ENCODE results near the gene THAP4. TPM values are rescaled to one million over a fixed set of nuclear protein-coding genes. Genes with fewer than 3 reads are reported as not detected.

THAP4 gene
- total RNA-seq, 1 donor from 2014 or later: 68.8 TPM

DNA sequence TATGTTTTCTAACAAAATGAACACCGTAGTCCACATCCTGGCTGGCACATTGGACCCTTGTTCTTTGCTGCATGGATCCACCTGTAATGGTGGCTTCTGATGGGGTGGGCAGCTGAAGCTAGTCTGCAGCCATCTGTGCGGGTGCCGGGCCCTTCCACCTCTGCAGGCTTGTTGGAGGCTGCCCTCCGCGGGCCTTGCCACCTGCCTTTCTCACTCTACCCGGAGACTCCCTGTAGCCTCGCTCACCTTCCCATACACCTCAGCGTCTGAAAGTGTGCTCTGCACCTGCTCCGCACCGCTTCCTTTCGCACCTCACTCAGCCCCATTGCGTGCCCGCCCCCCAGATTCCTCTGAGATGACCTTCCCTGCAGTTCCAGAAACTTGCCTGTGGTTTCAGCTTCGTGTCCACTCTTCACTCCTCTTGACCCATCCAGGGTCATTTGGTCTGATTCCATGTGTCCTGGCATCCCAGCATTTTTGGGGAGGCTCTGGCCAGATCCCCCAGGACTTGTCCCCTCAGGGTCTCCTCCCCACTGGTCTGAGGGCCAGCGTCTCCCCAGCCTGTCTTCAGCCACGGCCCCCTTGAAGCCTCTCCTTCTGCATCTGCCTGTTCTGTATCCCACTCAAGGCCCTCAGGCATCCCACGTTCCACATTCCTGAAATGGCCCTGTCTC, 18.7 kb upstream of the THAP4 start:
- no peaks in the 10 kb centered on the region for H3K27me3 ChIP-seq (ENCODE audit: low read depth)
- peaks cover 14% of the 10 kb centered on the region for H3K4me1 ChIP-seq
- peak overlapping the region; percentile 46 for H3K27ac ChIP-seq (replicated peaks)
- H3K4me3 ChIP-seq: no peak overlapping the region
- DNase-seq: no peak
- intact Hi-C loops (cut with micrococcal nuclease): no loop called here
- H3K9me3 ChIP-seq (replicated peaks): no peaks in the 10 kb centered on the region
- peaks cover 88% of the 10 kb centered on the region for H3K36me3 ChIP-seq
- no peak for TF ChIP-seq CTCF (IDR thresholded peaks at IDR 0.05; ENCODE audit: borderline replicate concordance)

GRCh38 chr2:241654551-241654950, 17.6 kb upstream of the THAP4 start:
- Histone ChIP-seq H3K9me3 (replicated peaks) (no peaks in the 10 kb centered on the region), H3K4me3 (no peak overlapping the region), H3K36me3 (peaks cover 77% of the 10 kb centered on the region), H3K27me3 (ENCODE audit: low read depth) (no peaks in the 10 kb centered on the region), H3K27ac (replicated peaks) (no peak overlapping the region), H3K4me1 (peaks cover 24% of the 10 kb centered on the region)
- no peak for DNase-seq
- no peak for TF ChIP-seq CTCF (IDR thresholded peaks at IDR 0.05; ENCODE audit: borderline replicate concordance)
- intact Hi-C loops (cut with micrococcal nuclease): no loop called here

- no peaks in the 10 kb centered on the region for H3K27me3 ChIP-seq (ENCODE audit: low read depth)
- intact Hi-C loops (cut with micrococcal nuclease): no loop called here
- peaks cover 34% of the 10 kb centered on the region for H3K4me1 ChIP-seq
- DNase-seq: no peak
- H3K27ac ChIP-seq (replicated peaks): no peak overlapping the region
- H3K36me3 ChIP-seq: peaks cover 66% of the 10 kb centered on the region
- no peak overlapping the region for H3K4me3 ChIP-seq
- no peak for TF ChIP-seq CTCF (IDR thresholded peaks at IDR 0.05; ENCODE audit: borderline replicate concordance)
- no peaks in the 10 kb centered on the region for H3K9me3 ChIP-seq (replicated peaks)
Measured at GRCh38 chr2:241653210-241653750, 16.3 kb upstream of the THAP4 start.

DNA sequence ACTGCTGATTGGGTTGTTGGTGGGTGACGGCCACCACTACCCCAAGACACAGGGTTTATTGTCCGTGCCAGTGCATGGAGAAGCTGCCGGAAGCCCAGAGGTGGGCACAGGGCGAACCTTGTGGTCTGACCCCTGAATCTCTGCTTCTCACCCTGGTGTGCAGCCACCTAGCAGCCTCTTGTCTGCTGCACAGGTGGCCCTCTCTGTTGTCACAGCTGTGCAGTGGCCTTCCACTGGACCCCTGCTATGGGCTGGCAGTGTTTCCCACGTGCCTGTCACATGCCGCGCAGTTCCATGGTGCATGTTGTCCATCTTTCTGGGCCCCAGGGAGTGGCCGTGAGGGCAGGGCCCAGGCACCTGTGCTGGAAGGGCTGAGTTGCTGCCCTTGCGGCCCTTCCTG, 15.8 kb upstream of the THAP4 start:
- Histone ChIP-seq H3K4me3 (no peak overlapping the region), H3K9me3 (replicated peaks) (no peaks in the 10 kb centered on the region), H3K27me3 (ENCODE audit: low read depth) (no peaks in the 10 kb centered on the region), H3K27ac (replicated peaks) (no peak overlapping the region), H3K4me1 (peaks cover 40% of the 10 kb centered on the region), H3K36me3 (peaks cover 61% of the 10 kb centered on the region)
- no peak for TF ChIP-seq CTCF (IDR thresholded peaks at IDR 0.05; ENCODE audit: borderline replicate concordance)
- intact Hi-C loops (cut with micrococcal nuclease): no loop called here
- no peak for DNase-seq

GRCh38 chr2:241652142-241652541, 15.2 kb upstream of the THAP4 start:
- Histone ChIP-seq H3K4me1 (peaks cover 45% of the 10 kb centered on the region), H3K27ac (replicated peaks) (no peak overlapping the region), H3K4me3 (no peak overlapping the region), H3K9me3 (replicated peaks) (no peaks in the 10 kb centered on the region), H3K36me3 (peaks cover 60% of the 10 kb centered on the region), H3K27me3 (ENCODE audit: low read depth) (no peaks in the 10 kb centered on the region)
- no peak for DNase-seq
- TF ChIP-seq CTCF (IDR thresholded peaks at IDR 0.05; ENCODE audit: borderline replicate concordance): no peak
- intact Hi-C loops (cut with micrococcal nuclease): no loop called here

Data from left ventricle myocardium inferior (tissue), 1 donor.